Effector CD4-positive, alpha-beta T cell (primary cell): Measurements from ENCODE around the gene PDE6A. TPM values are rescaled to one million over a fixed set of nuclear protein-coding genes. Genes with fewer than 3 reads are reported as not detected.

Source experiments
- DNase-seq: peaks from one replicate; pipeline ENCODE4 v3.0.0-alpha.2; 2020
- total RNA-seq: gene quantifications from one replicate; lab custom pipeline; 2026; lab: John Stamatoyannopoulos, UW

PDE6A gene
- total RNA-seq: not detected

DNA sequence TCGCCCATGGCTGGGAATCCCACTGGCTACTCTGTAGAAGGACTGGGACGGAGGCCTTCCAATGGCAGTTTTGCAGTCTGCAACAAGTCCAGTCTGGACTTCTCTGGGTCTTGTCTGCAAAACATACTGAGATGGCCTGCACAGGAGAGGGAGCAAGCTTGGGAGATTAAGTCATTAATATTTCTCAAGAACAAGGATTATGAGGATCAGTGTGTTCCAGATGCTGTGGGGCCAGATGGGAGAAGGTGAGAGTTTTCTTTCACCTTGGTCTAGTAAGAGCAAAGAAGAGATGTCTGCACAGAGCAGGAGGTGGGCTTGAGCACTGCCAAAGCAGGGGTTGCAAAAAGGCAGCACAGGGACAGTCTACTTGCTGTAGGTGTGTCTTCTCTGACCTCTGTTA is at the start of gene PDE6A:
Gene PDE6A, minus strand, starts transcription at position 128 of the 400 bp plus-strand sequence. Its CDS starts 120 bp downstream, at position 8.
- DNase-seq: no peak

DNA sequence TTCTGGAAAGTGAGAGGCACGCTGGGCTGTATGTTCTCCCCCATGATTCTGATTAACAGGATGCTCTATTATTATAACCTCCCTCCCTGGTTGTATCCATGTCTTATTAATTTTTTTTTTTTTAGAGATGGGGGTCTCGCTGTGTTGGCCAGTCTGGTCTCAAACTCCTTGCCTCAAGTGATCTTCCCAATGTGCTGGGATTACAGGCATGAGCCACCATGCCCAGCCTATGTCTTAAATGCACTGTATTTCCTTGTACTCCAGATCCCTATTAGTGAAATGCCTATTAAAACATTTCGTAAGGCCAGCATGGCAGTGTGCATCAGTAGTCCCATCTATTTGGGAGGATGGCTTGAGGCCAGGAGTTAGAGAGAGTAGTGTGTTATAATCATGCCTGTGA is 48.9 kb upstream of the PDE6A start:
- no peak for DNase-seq

DNA sequence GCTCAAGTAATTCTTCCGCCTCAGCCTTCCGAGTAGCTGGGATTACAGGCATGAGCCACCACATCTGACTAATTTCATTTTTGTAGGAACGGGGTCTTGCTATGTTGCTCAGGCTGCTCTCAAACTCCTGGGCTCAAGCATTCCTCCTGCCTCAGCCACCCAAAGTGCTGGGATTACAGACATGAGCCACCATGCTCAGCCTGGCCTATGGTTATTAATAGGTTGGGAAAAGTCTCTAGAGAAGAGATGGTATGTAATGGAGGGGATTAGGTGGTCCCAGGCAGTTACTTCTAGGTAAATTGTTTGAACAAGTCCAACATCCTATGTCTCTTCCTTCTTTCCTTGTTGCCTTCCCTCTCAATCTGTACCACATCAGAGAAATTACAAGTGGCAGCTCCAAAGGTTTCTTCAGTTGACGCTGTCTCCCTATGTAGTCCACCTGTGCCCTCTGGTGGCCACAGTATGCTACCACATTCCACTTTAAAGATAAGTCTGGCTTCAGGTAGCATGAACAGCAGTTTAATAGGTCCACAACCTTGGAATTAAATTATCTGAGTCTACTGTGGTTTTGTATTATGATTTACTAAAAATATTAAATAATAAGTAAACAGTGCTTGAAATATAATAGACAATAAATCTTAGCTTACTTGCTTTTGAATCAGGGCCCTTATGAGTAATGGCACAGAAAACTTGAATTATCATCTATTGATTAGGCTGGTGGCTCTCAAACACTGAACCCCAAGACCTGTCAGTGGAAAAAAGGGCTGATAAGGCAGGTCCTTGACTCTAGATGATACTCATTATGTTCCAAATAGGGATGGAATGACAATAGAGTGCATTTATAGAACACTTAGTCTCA is 46.2 kb upstream of the PDE6A start:
- peak; percentile 50 for DNase-seq

DNA sequence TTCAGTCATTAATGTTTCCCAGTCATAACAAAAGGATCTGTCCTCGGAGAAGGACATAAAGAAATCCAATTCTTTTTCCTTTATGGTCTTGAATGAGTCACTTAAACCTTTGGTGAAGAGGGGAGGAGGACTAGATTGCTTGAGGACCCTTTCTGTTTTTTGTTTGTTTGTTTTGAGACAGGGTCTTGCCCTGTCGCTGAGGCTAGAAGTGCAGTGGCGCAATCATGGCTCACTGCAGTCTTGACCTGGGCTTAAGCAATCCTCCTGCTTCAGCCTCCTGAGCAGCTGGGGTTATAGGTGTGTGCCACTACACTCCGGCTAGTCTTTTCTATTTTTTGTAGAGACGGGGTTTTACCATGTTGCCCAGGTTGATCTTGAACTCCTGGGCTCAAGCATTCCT is 43.5 kb upstream of the PDE6A start:
- no peak for DNase-seq

DNA sequence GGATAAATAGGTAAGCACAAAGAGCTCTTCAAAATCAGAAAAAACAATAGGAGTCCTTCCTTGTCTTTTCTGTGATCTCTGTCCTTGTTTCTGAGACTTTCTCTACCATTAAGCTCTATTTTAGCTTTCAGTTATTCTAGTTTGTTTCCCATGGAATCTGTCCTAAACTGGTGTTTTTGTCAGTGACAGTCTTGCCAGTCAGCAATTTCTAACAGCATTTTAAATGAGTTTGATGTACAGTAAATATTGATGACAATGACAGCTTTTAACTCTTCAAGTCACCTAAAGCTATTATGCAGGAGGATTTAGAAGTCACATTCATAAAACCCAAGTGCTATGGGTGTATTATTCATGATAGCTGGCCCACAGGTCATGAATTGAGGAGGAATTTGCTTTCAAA is 37.9 kb upstream of the PDE6A start:
- no peak for DNase-seq

DNA sequence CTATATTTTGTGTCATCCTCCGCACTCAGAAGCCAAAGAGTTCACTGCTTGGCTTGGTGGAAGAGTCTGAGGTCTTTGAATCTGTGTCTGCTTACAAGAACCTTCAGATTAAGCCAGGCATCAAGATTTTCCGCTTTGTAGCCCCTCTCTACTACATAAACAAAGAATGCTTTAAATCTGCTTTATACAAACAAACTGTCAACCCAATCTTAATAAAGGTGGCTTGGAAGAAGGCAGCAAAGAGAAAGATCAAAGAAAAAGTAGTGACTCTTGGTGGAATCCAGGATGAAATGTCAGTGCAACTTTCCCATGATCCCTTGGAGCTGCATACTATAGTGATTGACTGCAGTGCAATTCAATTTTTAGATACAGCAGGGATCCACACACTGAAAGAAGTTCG is 36.6 kb upstream of the PDE6A start:
- no peak for DNase-seq

DNA sequence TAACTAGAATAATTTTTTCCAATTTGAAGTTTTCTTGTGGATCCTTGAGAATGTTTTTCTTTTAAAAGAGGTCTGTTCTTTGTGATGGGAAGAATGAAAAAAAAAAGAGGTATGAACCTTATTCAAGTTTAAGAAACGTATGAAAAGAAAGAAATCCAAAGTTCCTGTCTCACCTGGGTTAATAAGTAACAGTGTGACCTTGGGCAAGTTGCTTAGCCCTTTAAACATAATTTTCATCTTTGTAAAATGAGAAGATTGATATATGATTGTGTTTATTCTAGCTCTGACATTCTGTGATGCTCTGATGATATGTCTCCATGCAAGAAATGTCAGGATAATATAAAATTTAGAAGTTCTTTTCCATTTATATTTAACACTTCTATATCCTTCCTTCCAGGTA is 35.3 kb upstream of the PDE6A start:
- no peak for DNase-seq

DNA sequence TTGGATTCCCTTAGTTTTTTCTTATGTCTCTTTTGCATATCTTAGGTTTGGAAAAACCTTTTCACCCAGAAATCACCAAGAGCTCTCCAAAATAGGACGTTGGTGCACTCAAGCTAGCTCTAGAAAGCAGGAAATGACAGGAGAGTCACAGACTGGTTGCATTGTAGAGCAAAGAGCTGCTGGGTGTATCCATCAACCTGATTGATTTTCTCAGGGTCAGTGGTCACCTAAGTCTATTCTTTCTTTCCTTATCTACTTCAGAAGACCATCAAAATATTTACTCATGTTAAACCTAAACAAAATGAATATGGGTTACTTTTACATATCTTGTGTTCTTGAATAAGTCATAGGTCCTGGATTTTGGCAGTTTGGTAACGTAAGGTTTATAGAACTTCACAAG is 30.8 kb upstream of the PDE6A start:
- no peak for DNase-seq

DNA sequence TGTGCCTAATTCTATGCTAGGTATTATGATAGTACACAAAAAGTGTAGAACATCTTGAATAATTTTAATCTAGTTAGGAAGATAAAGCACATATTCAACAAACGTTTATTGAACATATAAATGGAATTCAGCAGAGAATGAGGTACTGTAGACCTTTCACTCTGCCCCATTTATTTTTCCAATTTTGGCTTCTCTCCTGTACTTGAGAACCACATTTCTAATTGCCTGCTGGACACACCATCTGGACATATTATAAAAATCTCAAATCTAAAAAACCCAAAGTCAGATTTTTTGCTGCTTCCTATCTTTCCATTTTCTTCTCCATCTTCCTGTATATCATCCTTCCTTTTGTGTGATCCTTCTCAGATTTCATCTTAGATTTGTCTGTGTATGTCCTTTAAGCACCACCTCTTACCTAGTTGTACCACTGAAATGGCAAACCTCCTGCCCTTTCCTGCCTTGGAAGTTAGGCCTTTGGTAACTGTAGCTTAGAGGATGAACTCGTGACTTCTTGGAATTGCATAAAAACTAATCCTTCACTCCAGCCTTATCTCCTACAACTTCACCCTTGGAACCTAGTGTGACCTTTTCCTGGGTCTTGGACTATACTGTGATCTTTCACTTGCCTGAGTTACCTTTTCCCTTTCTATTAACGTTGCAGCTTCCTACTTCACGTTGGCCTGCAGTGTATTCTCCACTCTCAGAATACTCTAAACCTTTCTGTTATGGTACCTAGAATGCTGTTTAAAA is 24.8 kb upstream of the PDE6A start:
- DNase-seq: no peak

DNA sequence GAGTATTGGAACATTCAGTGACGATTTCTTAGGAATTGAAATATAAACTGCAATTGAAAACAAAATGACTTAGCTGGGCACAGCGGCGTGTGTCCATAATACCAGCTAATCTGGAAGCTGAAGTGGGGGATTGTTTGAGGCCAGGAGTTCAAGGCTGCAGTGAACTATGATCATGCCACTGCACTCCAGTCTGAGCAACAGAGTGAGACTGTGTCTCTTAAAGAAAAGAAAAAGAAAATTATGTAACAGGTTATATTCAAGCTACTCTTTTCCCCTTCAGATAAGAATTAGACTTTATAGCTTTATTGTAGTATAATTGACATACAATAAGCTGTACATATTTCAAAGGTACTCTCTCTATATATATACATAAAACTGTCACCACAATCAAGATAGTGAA is 22.4 kb upstream of the PDE6A start:
- DNase-seq: no peak

DNA sequence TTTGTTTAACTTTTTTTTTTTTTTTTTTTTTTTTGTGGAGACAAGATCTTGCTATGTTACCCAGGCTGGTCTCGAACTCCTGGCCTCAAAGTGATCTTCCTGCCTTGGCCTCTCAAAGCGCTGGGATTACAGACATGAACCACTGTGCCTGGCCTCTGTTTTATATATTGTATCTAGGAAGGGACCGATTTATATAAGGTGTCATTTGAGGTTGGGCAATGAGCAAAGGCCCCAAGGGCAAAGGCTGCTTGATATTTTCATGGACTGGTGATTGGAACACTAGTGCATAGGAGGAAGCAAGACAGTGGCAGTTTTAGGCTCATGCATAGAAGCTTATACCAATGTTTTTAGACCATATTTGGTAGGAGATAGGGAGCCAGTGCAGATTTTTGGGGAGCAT is 19.1 kb upstream of the PDE6A start:
- no peak for DNase-seq

DNA sequence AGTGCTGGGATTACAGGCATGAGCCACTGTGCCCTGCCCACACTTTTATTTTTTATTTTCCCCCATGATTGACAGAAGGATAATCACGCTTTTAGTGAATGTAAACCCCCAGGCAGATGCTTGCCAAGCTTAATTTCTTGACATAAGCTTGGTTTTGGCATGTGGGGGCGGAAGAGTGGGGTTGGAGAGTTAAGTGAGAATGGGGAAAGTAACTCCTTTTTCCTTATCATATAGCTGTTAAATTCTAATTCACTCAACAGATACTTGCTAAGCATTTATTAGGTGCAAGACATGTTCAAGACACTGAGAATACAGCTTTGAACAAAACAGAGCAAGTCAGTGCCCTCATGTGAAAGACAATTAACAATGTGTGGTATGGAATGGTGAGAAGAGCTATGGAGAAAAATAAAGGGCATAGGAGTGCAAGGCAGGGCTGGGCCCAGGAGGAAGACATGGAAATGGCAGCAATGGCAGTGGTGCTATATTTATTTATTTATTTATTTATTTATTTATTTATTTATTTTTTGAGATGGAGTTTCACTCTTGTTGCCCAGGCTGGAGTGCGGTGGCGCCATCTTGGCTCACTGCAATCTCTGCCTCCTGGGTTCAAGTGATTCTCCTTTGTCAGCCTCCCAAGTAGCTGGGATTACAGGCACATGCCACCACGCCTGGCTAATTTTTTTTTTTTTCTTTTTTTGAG is 18.2 kb upstream of the PDE6A start:
- no peak for DNase-seq

DNA sequence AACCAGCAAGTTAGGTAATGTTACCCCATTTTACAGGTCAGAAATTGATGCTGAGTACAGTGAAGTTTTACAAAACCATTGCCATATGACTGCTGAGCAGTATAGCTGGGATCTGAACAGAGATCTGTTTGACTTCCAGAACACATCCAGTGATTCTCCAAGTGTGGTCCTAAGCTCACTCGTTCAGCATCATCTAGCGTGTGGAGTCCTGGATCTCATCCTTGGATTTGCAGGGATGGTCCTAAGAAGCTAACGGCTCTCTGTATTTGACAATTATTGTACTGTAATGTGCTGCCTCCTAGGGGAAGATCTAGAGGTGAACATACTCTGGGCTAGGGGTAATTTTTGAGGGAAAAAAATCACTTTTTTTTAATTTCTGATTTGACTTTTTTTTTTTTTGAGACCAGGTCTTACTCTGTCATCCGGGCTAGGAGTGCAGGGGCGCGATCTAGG is 17.4 kb upstream of the PDE6A start:
- no peak for DNase-seq

DNA sequence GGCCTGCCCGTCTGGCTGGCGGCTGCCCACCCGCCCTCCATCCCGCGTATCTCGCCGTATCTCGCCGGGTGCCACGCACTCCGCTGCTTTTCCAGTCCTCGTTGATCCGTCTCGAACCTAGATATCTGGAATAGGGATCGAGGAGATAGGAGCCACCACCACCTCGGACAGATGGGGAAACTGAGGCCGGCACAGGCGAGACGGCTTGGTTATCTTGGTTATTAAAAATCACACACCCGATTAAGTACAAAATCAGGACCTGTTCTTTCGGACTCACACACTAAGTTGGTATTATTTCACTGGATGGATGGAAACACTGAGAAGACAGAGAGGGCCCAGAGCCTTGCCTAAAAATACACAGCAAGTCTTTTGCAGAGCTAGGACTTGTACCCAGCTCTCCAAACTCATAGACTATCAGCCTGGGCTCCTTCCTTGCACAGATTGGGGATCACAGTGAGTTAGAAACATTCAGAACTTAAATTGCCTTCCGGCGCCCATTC is 16.6 kb upstream of the PDE6A start:
- DNase-seq: no peak

DNA sequence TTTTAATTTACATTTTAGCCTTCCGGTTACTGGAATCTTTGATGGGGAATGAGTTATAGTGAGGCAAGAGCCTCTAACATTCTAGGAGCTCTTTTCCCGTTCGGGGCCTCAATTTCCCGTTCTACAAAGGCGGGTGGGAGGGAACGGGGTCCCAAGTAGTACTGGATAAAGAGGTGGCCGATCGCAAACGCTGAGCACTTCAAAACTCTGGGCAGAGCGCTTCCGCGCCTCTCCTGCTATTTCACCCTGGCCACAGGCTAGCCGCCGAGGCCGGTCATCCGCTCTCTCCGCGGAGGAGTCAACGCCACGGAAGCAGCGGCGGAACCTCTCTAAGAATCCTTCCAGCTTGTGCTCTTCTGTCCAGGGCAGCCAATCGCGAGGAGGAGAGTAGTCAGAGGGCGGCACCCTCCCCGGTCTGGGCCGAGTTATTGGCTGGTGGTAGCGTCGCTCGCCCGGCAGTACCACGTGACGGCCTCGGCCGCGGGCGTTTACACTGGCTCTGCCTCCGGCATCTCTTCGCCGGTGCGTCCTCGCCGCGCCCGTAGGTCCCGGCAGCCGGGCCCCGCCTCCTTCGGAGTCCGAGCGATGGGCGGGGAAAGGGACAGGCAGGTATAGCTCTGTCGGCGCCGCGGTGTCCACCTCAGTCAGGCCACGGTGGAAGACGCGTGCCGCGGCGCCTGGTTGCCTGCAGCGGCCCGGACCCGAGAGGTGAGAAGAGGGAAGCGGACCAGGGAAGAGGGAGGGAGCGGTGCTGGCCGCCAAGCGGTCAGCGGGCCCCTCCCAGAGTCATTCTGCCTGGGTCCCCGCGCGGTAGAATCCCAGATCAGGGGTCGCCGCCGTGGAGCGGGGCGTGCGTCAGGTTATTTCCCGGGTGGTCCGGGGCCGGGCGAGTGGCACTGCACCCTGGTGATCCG is 15.9 kb upstream of the PDE6A start, which contains the start of gene SLC26A2:
Gene SLC26A2, plus strand, starts transcription at position 487 of the 914 bp plus-strand sequence. CDS start 16,895 bp downstream, outside the sequence.
- DNase-seq: peak; percentile 93

DNA sequence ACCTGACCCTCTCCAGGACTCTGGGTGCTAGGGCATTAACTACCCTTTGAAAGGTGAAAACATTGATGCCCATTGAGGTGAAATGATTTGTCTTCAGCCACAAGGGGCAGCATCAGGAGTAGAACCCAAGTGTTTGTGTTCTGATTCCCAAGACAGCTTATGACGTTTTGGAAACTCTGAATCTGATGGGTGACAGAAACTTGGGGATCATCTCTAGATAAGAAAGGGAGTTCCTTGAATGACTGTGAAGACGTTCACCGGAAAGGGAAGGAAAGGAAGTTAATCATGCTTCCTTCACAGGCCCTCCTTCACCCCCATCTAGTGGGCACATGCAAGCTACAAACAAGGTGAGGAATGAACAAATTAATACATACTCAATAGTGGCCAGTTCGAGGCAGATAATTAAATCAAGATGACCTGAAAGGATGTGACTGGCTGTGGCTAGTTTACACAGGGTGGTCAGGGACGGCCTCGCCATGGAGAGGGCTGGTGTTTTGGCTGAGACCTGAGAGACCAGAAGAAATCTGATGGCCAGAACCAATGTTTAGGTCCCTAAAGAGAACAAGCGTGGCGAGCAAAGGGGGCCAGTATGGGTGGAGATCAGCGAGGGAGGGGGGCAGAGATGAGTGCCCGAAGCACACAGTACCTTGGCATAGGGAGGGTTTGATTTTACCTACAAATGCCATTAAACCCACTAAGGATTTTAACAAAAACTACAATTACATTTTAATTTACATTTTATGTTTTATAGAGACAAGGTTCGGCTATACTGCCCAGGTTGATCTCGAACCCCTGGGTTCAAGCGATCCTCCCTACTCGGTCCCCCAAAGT is 15.0 kb upstream of the PDE6A start:
- DNase-seq: peak; percentile 19

DNA sequence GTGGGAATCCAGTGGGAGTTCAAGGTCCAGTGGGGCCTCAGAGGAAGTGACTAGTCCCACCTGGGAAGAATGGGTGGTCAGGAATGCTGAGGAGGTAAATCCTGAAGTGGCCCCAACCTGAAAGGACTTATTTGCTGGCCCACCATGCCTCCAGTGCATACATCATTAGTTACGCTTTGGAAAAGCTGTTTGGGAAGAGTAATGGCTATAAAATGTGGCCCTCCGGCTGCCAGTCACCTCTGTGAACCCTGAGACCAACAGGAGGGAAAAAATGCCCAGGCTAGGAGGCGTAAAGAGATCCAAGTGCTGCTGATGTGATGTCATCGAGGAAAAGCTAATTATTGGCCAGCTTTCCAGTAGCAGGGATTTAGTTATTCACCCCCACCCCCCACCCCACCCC is 13.3 kb upstream of the PDE6A start:
- DNase-seq: no peak

DNA sequence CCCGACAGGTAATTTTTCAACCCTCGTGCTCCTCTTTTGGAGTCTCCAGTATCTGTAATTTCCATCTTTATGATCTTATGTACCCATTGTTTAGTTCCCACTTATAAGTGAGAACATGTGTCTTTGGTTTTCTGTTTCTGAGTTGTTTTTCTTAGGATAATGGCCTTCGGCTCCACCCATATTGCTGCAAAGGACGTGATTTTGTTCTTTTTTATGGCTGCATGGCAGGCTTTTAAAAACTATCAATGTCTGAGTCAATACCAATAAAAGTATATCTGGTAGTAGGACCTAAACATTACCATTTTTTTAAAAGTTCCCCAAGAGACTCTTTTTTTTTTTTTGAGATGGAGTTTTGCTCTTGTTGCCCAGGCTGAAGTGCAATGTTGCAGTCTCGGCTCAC is 12.1 kb upstream of the PDE6A start:
- no peak for DNase-seq

DNA sequence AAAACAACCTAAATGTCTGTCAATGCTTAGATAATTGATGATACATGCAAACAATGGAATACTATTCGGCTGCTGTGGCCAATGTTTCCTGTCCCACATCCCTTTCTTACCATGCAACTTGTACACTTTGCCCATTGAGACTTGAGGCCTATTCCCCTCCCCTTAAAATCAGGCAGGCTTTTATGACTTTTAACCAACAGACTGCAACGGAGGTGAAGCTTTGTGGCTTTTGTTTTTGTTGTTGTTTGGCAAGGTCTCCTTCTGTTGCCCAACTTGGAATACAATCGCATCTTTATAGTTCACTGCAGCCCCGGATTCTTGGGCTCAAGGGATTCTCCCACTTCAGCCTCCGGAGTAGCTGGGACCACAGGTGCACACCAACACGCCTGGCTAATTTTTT is 10.2 kb upstream of the PDE6A start:
- DNase-seq: no peak

DNA sequence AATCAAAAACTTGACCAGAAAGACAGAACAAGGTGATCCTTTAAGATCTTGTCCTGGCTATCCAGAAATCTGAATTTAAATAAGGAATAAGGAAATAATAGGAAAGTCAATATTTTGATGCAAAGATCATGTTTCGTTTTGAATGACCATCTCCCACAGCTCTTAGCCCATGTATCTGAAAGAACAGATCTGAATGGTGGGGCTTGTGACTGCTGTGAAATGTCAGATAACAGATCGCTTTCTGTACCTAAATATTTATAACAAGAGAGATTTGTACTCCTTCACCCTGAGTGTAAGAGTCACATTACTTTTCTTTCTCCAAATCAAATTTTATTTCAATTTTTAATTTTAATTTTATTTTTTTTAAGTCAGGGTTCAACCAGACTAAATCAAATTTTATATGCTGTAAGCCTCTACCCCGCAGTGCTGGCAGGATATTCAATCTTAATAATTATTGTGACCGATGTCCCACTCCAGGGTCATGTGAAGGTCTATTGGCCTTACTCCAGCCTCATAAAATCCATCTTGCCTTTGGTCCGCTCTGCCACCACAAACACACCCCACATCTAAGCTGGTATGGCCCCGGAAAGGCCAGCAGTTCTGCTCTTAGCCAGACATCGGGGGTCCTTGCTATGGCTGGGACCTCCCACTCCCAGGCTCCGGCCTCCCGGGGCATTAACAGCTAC is 9.0 kb upstream of the PDE6A start:
- DNase-seq: no peak
